T47D (cell line): ENCODE measurements around the gene HLA-F.
A peak's percentile ranks its signal among the peaks of the same experiment; 100 is the strongest.

Experiments
- DNase-seq, 2 experiments: peaks; one replicate each; pipeline versions ENCODE4 v3.0.0 to v3.0.0-alpha.2; 2011 to 2012; ENCODE audit warnings: low read depth in 1 of 2, low spot score in 1 of 2
- JUND ChIP-seq: IDR thresholded peaks from 2 replicates; pipeline ENCODE4 v1.6.1; 2012; ENCODE audit warnings: low read depth
- in situ Hi-C: cut with HindIII; loops from 2 replicates; pipeline ENCODE4 v1.10.0; 2016; ENCODE audit warnings: low sequenced_read_pairs, low pct_unique_long_range_greater_than_20kb

HLA-F gene

GRCh38 chr6:29742127-29742526 is 18.9 kb downstream of the HLA-F start:
- no peak for DNase-seq
- in situ Hi-C loops: no loop called here
- no peak for TF ChIP-seq JUND

DNA sequence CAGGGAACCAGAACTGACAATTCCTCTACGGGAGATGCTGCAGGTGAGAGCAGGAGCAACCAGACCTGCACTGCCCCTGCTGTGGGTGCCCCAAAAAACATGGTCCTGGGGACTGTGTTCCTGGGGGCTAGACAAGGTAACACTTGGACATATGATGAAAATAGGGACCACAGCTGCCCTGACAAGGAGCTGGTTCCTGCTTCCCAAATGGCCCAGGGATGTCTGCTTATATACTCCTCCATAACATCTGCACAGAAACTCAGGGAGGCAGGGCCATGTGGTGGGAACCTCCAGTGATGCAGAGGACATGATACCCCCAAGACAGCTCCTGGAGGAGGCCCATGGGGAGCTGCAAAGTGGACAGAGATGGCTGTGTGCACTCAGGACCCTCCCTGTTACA is 19.8 kb downstream of the HLA-F start:
- TF ChIP-seq JUND: no peak
- in situ Hi-C loops: no loop called here

GRCh38 chr6:29743568-29743967 is 20.3 kb downstream of the HLA-F start:
- no peak for DNase-seq
- in situ Hi-C loops: no loop called here
- no peak for TF ChIP-seq JUND

More for the DNA sequence above, 19.8 kb downstream of the HLA-F start:
- DNase-seq: no peak

- DNase-seq: no peak
- no peak for TF ChIP-seq JUND
- in situ Hi-C loops: no loop called here
Measured at GRCh38 chr6:29744131-29744530, 20.9 kb downstream of the HLA-F start.

GRCh38 chr6:29744621-29745020 is 21.4 kb downstream of the HLA-F start:
- no peak for DNase-seq
- no peak for TF ChIP-seq JUND
- in situ Hi-C loops: no loop called here

DNA sequence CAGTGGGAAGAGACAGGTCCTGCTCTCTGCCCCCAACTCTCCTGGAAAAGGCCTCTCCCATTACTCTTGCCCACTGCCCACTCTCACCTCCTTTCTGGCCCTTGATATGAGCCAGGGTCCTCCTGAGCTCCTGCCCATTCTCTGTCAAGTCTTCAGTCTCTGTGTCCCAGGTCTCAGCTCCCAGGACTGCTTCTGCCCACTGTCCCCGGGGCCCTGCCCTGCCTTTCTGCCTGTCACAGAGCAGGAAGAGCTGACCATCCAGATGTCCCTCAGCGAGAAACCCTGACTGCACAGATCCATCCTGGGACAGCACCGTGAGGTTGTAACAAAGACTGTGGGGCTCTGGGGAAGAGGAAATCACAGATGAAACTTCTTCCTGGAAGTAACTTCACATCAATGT is 22.2 kb downstream of the HLA-F start:
- TF ChIP-seq JUND: no peak
- DNase-seq: no peak
- in situ Hi-C loops: no loop called here

GRCh38 chr6:29745855-29746449 is 22.7 kb downstream of the HLA-F start:
- no peak for TF ChIP-seq JUND
- DNase-seq: no peak
- in situ Hi-C loops: no loop called here

GRCh38 chr6:29746846-29747687 is 23.8 kb downstream of the HLA-F start:
- TF ChIP-seq JUND: no peak
- in situ Hi-C loops: no loop called here
- DNase-seq: no peak

- DNase-seq: no peak
- in situ Hi-C loops: no loop called here
- no peak for TF ChIP-seq JUND
Measured at GRCh38 chr6:29747688-29748250, 24.5 kb downstream of the HLA-F start.

DNA sequence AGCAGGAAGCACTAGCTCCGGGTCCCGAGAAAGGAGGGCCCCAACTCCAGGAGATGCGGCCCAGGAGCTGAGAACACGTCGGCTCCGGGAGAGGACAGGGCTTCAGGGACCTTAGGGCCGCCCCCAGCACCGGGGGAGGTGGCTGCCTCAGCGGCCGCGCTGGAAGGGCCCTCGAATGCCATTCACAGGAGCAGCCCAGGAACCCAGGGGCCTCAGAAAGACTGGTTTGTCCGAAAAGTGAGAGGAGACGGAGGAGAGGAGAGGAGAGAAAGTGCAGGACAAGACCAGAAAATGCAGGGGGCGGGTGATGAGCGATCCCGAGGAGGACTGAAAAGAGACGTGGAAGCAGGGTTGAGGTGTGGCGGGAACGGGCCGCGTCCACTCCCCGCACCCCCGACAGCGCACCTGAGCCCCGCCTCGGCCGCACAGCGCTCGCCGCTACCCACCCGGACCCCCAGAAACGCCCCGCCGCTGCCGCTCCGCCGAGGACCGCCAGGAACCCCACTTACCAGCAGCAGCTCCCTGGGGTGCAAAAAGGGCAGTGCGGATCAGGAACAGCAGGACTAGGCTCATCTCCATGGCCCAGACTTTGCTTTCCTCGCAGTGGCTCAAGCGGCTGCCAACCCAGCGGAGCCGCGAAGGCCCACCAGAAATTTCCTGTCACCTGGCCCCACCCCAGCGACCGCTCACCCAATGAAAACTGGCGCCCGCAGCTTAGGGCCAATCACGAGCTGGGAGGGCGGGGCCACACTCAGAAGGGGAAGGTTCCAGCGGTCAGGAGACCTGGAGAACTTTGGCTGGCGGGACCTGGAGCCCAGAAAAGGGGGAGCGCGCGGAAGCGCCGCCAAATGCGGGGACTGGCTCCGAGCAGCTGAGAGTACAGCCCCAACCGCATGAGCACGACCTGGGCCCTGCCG is 25.4 kb downstream of the HLA-F start:
- peak; percentile 88 to 99 for DNase-seq
- no peak for TF ChIP-seq JUND
- in situ Hi-C loops: no loop called here

GRCh38 chr6:29749308-29749662 is 26.1 kb downstream of the HLA-F start:
- peak in 1 of 2 experiments; percentile 9 for DNase-seq
- in situ Hi-C loops: no loop called here
- TF ChIP-seq JUND: no peak

DNA sequence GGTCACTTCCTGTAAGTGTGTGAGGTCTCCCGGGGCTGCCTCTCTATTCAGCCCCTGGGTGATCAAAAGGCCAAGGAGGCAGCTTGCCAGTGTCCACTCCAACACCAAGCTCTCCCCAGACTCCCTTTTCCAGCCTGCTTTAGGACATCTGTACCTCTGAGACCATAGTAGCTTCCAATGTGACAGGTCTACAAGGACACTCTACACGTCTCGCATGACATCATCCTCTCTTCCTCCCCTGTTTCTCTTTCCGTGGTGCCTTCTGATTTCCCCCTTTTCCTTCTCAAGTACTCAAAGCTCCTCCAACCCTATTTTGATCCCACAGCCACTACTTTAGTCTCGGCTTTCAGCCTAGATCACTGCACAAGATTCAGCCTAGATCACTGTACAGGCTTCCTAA is 26.4 kb downstream of the HLA-F start:
- in situ Hi-C loops: no loop called here
- DNase-seq: no peak
- no peak for TF ChIP-seq JUND

DNA sequence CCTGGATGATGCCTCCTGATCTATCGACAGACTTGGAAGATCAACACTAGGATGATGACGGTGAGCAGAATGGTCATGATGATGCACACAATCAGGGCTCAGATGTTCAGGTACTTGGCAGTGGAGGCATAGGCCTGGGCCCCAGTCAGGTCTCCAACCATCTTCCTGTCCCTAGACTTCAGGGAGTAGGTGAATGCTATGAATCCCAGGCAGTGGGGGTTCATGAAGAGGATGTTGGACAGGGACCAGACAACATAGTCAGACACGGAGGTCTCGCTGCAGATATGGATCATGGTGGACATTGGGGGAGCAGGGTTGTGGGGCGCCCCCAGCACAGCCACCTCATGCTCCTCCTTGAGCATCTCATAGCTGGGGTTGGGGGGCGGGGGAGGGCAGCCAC is 27.5 kb downstream of the HLA-F start:
- DNase-seq: no peak
- TF ChIP-seq JUND: no peak
- in situ Hi-C loops: no loop called here
